HepG2 (cell line): Measurements from ENCODE around the gene RGMA.

ENCODE experiments used
- ARNT ChIP-seq: fragments of 450-650 bp; IDR thresholded peaks from 2 replicates; pipeline ENCODE4 v1.6.1; 2017
- CENPT ChIP-seq: sonication (generic); formaldehyde crosslinking; IDR thresholded peaks from 2 replicates; pipeline ENCODE4 v1.8.0; 2022; ENCODE audit warnings: low read depth, mild to moderate bottlenecking, moderate library complexity, missing genetic modification reagents
- GABPB1 ChIP-seq: IDR thresholded peaks from 2 replicates; pipeline ENCODE4 v1.6.1; 2016; ENCODE audit warnings: mild to moderate bottlenecking, missing genetic modification reagents, moderate library complexity, missing compliant biosample characterization
- MTF1 ChIP-seq: sonication (generic); formaldehyde crosslinking; IDR thresholded peaks from 2 replicates; pipeline ENCODE4 v1.5.0; 2020; ENCODE audit warnings: missing genetic modification reagents
- PCBP1 ChIP-seq: fragments of 200-400 bp; formaldehyde crosslinking; IDR thresholded peaks from 2 replicates; pipeline ENCODE4 v1.6.1; 2017; ENCODE audit warnings: mild to moderate bottlenecking, low read depth, low read length, borderline replicate concordance
- SP2 ChIP-seq: sonication (generic); formaldehyde crosslinking; IDR thresholded peaks from 2 replicates; pipeline ENCODE4 v1.5.1; 2020; ENCODE audit warnings: mild to moderate bottlenecking, missing genetic modification reagents
- SRY ChIP-seq: sonication (generic); formaldehyde crosslinking; IDR thresholded peaks from 2 replicates; pipeline ENCODE4 v1.8.0; 2022; ENCODE audit warnings: mild to moderate bottlenecking, missing genetic modification reagents
- ZKSCAN1 ChIP-seq: fragments of 150-350 bp; IDR thresholded peaks from 2 replicates; pipeline ENCODE4 v1.6.1; 2014; ENCODE audit warnings: low read length
- ZNF121 ChIP-seq: sonication (generic); formaldehyde crosslinking; IDR thresholded peaks from 2 replicates; pipeline ENCODE4 v1.5.0; 2020; ENCODE audit warnings: mild to moderate bottlenecking, missing genetic modification reagents
- ZNF253 ChIP-seq: sonication (generic); formaldehyde crosslinking; IDR thresholded peaks from 2 replicates; pipeline ENCODE4 v1.8.0; 2022; ENCODE audit warnings: mild to moderate bottlenecking, missing genetic modification reagents, borderline replicate concordance
- TF ChIP-seq, protein P1 (sequence below): sonication (generic); formaldehyde crosslinking; IDR thresholded peaks from 2 replicates; pipeline ENCODE4 v1.9.0; 2021; ENCODE audit warnings: missing genetic modification reagents, mild to moderate bottlenecking, borderline replicate concordance
- TF ChIP-seq, protein P2 (sequence below), 2 experiments: sonication (generic) in 1 of 2; formaldehyde crosslinking in 1 of 2; IDR thresholded peaks; 2 replicates each; pipeline versions ENCODE4 v1.4.0 to v1.6.1; 2018 to 2020; ENCODE audit warnings: missing genetic modification reagents in 2 of 2, borderline replicate concordance in 1 of 2, low read depth in 1 of 2, mild to moderate bottlenecking in 1 of 2, missing biosample characterization in 1 of 2
- TF ChIP-seq, protein P3 (sequence below): sonication (generic); formaldehyde crosslinking; IDR thresholded peaks from 2 replicates; pipeline ENCODE4 v1.5.0; 2020; ENCODE audit warnings: mild to moderate bottlenecking, missing genetic modification reagents
- TF ChIP-seq, protein P4 (sequence below): sonication (generic); formaldehyde crosslinking; IDR thresholded peaks from 2 replicates; pipeline ENCODE4 v1.4.0; 2020; ENCODE audit warnings: missing genetic modification reagents

DNA sequence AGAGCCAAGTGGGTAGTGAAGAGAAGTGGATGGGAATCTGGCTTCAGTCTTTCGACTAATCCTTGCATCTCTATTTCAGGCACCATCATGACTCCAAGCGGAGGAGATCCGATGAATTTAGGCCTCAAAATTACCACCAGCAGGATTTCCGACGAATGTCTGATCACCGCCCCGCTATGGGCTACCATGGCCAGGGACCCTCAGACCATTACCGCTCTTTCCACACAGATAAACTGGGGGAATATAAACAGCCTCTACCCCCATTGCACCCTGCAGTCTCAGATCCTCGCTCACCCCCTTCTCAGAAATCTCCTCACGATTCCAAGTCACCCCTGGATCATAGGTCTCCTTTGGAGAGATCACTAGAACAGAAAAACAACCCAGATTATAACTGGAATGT lies 64.7 kb downstream of the RGMA start:
- TF ChIP-seq, protein P1, sequence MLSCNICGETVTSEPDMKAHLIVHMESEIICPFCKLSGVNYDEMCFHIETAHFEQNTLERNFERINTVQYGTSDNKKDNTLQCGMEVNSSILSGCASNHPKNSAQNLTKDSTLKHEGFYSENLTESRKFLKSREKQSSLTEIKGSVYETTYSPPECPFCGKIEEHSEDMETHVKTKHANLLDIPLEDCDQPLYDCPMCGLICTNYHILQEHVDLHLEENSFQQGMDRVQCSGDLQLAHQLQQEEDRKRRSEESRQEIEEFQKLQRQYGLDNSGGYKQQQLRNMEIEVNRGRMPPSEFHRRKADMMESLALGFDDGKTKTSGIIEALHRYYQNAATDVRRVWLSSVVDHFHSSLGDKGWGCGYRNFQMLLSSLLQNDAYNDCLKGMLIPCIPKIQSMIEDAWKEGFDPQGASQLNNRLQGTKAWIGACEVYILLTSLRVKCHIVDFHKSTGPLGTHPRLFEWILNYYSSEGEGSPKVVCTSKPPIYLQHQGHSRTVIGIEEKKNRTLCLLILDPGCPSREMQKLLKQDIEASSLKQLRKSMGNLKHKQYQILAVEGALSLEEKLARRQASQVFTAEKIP: no peak
- TF ChIP-seq PCBP1 (no peak), ARNT (no peak), ZNF253 (no peak), CENPT (CRISPR knock-in tag) (no peak), SP2 (CRISPR knock-in tag) (no peak), ZKSCAN1 (no peak), MTF1 (CRISPR knock-in tag) (no peak), GABPB1 (CRISPR knock-in tag) (no peak), ZNF121 (no peak), SRY (no peak)
- TF ChIP-seq, protein P2, sequence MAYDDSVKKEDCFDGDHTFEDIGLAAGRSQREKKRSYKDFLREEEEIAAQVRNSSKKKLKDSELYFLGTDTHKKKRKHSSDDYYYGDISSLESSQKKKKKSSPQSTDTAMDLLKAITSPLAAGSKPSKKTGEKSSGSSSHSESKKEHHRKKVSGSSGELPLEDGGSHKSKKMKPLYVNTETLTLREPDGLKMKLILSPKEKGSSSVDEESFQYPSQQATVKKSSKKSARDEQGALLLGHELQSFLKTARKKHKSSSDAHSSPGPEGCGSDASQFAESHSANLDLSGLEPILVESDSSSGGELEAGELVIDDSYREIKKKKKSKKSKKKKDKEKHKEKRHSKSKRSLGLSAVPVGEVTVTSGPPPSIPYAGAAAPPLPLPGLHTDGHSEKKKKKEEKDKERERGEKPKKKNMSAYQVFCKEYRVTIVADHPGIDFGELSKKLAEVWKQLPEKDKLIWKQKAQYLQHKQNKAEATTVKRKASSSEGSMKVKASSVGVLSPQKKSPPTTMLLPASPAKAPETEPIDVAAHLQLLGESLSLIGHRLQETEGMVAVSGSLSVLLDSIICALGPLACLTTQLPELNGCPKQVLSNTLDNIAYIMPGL (CRISPR knock-in tag; IDR thresholded peaks at IDR 0.05; ENCODE audit: borderline replicate concordance in 1 of 2, low read depth in 1 of 2): no peak
- TF ChIP-seq, protein P3, sequence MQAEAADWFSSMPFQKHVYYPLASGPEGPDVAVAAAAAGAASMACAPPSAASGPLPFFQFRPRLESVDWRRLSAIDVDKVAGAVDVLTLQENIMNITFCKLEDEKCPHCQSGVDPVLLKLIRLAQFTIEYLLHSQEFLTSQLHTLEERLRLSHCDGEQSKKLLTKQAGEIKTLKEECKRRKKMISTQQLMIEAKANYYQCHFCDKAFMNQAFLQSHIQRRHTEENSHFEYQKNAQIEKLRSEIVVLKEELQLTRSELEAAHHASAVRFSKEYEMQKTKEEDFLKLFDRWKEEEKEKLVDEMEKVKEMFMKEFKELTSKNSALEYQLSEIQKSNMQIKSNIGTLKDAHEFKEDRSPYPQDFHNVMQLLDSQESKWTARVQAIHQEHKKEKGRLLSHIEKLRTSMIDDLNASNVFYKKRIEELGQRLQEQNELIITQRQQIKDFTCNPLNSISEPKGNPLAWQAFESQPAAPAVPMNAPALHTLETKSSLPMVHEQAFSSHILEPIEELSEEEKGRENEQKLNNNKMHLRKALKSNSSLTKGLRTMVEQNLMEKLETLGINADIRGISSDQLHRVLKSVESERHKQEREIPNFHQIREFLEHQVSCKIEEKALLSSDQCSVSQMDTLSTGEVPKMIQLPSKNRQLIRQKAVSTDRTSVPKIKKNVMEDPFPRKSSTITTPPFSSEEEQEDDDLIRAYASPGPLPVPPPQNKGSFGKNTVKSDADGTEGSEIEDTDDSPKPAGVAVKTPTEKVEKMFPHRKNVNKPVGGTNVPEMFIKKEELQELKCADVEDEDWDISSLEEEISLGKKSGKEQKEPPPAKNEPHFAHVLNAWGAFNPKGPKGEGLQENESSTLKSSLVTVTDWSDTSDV (CRISPR knock-in tag): no peak
- TF ChIP-seq, protein P4, sequence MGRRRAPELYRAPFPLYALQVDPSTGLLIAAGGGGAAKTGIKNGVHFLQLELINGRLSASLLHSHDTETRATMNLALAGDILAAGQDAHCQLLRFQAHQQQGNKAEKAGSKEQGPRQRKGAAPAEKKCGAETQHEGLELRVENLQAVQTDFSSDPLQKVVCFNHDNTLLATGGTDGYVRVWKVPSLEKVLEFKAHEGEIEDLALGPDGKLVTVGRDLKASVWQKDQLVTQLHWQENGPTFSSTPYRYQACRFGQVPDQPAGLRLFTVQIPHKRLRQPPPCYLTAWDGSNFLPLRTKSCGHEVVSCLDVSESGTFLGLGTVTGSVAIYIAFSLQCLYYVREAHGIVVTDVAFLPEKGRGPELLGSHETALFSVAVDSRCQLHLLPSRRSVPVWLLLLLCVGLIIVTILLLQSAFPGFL (CRISPR knock-in tag): no peak
